HCT116 (cell line): ENCODE measurements around the gene PARP14. TPM values are rescaled to one million over a fixed set of nuclear protein-coding genes. Genes with fewer than 3 reads are reported as not detected.

ENCODE experiments used
- ATAC-seq: fragments of 200-7000 bp; cut with Tn5 transposase; 2 replicates; pipeline ENCODE4 v1.9.1; 2020; ENCODE audit warnings: mild to moderate bottlenecking, moderate library complexity
- BruUV-seq: library from RNA; stranded (reverse); fragments of 400-500 nt; replicated peaks from 2 replicates; lab custom pipeline; 2021; lab: Mats Ljungman, UMichigan
- CTCF ChIA-PET: fragments of 300-600 bp; sonication (Branson Sonifier 250); formaldehyde crosslinking; loops from one replicate; lab custom pipeline; 2021; ENCODE audit warnings: antibody characterized with exemption; lab: Charles Lee
- POLR2A ChIA-PET: fragments of 300-600, 350-600 bp; sonication (Branson Sonifier 250); formaldehyde crosslinking; loops from one replicate; lab custom pipeline; 2021; ENCODE audit warnings: antibody characterized with exemption; lab: Charles Lee
- RAD21 ChIA-PET, 2 experiments: fragments of 300-600 bp; sonication (Branson Sonifier 250); formaldehyde crosslinking; loops; one replicate each; lab custom pipeline; 2023; ENCODE audit warnings: low total read pairs in 2 of 2; ENCODE audit not compliant: uncharacterized antibody in 2 of 2, unreplicated experiment in 2 of 2, low non-redundant PET in 1 of 2; lab: Charles Lee
- DNase-seq: peaks from one replicate; pipeline ENCODE4 v3.0.0-alpha.2; 2010; ENCODE audit warnings: low read depth, low spot score
- H2AFZ ChIP-seq: fragments of 200-600 bp; shearing (Covaris generic), sonication (generic); 2 replicates; pipeline ENCODE4 v1.6.1; 2017; ENCODE audit warnings: low read depth, mixed run types, mixed read lengths, antibody characterized with exemption, low read length; ENCODE audit not compliant: poor library complexity, severe bottlenecking
- H3K27ac ChIP-seq: 2 replicates; pipeline ENCODE4 v1.5.1; 2012; ENCODE audit warnings: low read depth, low read length
- H3K27me3 ChIP-seq: fragments of 200-600 bp; sonication (generic); 2 replicates; pipeline ENCODE4 v1.6.1; 2016; ENCODE audit warnings: mixed run types, low read length, mixed read lengths; ENCODE audit not compliant: insufficient read depth
- H3K36me3 ChIP-seq, 2 experiments: fragments of 200-500 bp in 1 of 2; fragments of 200-600 bp in 1 of 2; sonication (Bioruptor generic) in 1 of 2; sonication (generic) in 1 of 2; 2 replicates each; pipeline versions ENCODE4 v1.5.1 to v1.6.1; 2014 to 2016; ENCODE audit warnings: low read length in 2 of 2, inconsistent platforms in 1 of 2, mixed read lengths in 1 of 2, mixed run types in 1 of 2; ENCODE audit not compliant: insufficient read depth in 2 of 2, control insufficient read depth in 1 of 2
- H3K4me1 ChIP-seq, 2 experiments: fragments of 200-600 bp in 1 of 2; sonication (generic) in 1 of 2; 2 replicates each; pipeline versions ENCODE4 v1.5.1 to v1.6.1; 2012 to 2017; ENCODE audit warnings: low read length in 2 of 2, inconsistent platforms in 1 of 2, mild to moderate bottlenecking in 1 of 2, mixed read lengths in 1 of 2, mixed run types in 1 of 2, moderate library complexity in 1 of 2; ENCODE audit not compliant: insufficient read depth in 2 of 2, control insufficient read depth in 1 of 2
- H3K4me2 ChIP-seq: fragments of 200-600 bp; sonication (generic); 2 replicates; pipeline ENCODE4 v1.6.1; 2017; ENCODE audit warnings: mixed run types, low read length, mixed read lengths
- H3K4me3 ChIP-seq, 2 experiments: fragments of 200-600 bp in 1 of 2; sonication (generic) in 1 of 2; replicated peaks in 1 of 2; 2 replicates each; pipeline ENCODE4 v1.5.1; 2011 to 2016; ENCODE audit warnings: low read length in 2 of 2, control low read depth in 1 of 2, low read depth in 1 of 2, mild to moderate bottlenecking in 1 of 2, mixed read lengths in 1 of 2, mixed run types in 1 of 2
- H3K79me2 ChIP-seq: fragments of 200-600 bp; sonication (generic); 2 replicates; pipeline ENCODE4 v1.6.1; 2017; ENCODE audit warnings: mild to moderate bottlenecking, mixed run types, low read length, moderate library complexity, mixed read lengths; ENCODE audit not compliant: insufficient read depth
- H3K9ac ChIP-seq: fragments of 200-600 bp; sonication (generic); 2 replicates; pipeline ENCODE4 v1.6.1; 2016; ENCODE audit warnings: low read length, mixed read lengths
- H3K9me2 ChIP-seq: fragments of 200-600 bp; sonication (generic), shearing (Covaris generic); 2 replicates; pipeline ENCODE4 v1.6.1; 2017; ENCODE audit warnings: mixed run types, mild to moderate bottlenecking, moderate library complexity; ENCODE audit not compliant: insufficient read depth
- H3K9me3 ChIP-seq, 2 experiments: fragments of 200-500 bp in 1 of 2; fragments of 200-600 bp in 1 of 2; sonication (Bioruptor generic) in 1 of 2; sonication (generic) in 1 of 2; 2 replicates each; pipeline ENCODE4 v1.6.1; 2014 to 2017; ENCODE audit warnings: low read length in 2 of 2, mixed read lengths in 2 of 2, inconsistent platforms in 1 of 2, low read depth in 1 of 2, mild to moderate bottlenecking in 1 of 2, mixed run types in 1 of 2, moderate library complexity in 1 of 2; ENCODE audit not compliant: control insufficient read depth in 1 of 2, insufficient read depth in 1 of 2
- H4K20me1 ChIP-seq: fragments of 200-600 bp; sonication (generic), shearing (Covaris generic); 2 replicates; pipeline ENCODE4 v1.6.1; 2017; ENCODE audit warnings: mixed run types, mild to moderate bottlenecking, moderate library complexity; ENCODE audit not compliant: insufficient read depth
- ATF3 ChIP-seq: IDR thresholded peaks from 2 replicates; pipeline ENCODE4 v1.6.1; 2012
- CEBPB ChIP-seq: IDR thresholded peaks from 2 replicates; pipeline ENCODE4 v1.6.1; 2012; ENCODE audit warnings: low read depth
- FOSL1 ChIP-seq: IDR thresholded peaks from 2 replicates; pipeline ENCODE4 v1.6.1; 2012; ENCODE audit warnings: low read depth
- JUND ChIP-seq: IDR thresholded peaks from 2 replicates; pipeline ENCODE4 v1.6.1; 2012
- MAX ChIP-seq: IDR thresholded peaks from 2 replicates; pipeline ENCODE4 v1.6.1; 2012
- POLR2AphosphoS5 ChIP-seq: IDR thresholded peaks from 2 replicates; pipeline ENCODE4 v1.6.1; 2011; ENCODE audit warnings: mild to moderate bottlenecking, low read depth, low read length, moderate library complexity
- SIN3A ChIP-seq: IDR thresholded peaks from 2 replicates; pipeline ENCODE4 v1.6.1; 2012; ENCODE audit warnings: low read depth
- SP1 ChIP-seq: IDR thresholded peaks from 2 replicates; pipeline ENCODE4 v1.6.1; 2012; ENCODE audit warnings: low read depth
- YY1 ChIP-seq: IDR thresholded peaks from 2 replicates; pipeline ENCODE4 v1.6.1; 2011; ENCODE audit warnings: low read length, low read depth, moderate library complexity, mild to moderate bottlenecking; ENCODE audit not compliant: insufficient replicate concordance; ENCODE audit errors: extremely low read depth
- intact Hi-C: fragments of 100-400 bp; cut with micrococcal nuclease; formaldehyde crosslinking; loops from 2 replicates; pipeline ENCODE4 v1.10.0; 2022
- total RNA-seq: library from RNA; stranded (reverse); gene quantifications from one replicate; pipeline ENCODE4 v1.2.1, GENCODE V29; 2021; ENCODE audit not compliant: unreplicated experiment

The PARP14 gene
- total RNA-seq, 1 experiment from 2014 or later = 12.2 TPM

GRCh38 chr3:122766430-122766829, 85.8 kb downstream of the PARP14 start:
- ChIA-PET CTCF (interaction anchor here (2.1 kb wide), 1 partner anchor 11 kb away, joined by 8 read pairs; no protein-coding TSS in a partner anchor), RAD21 (no interaction called here), POLR2A (no interaction called here)
- H3K36me3 ChIP-seq = no peaks in the 10 kb centered on the region
- TF ChIP-seq CEBPB (no peak), MAX (no peak), FOSL1 (no peak), JUND (no peak)
- no peaks in the 10 kb centered on the region for H4K20me1 ChIP-seq
- H3K27me3 ChIP-seq = no peaks in the 10 kb centered on the region
- peaks cover 0 to 4% of the 10 kb centered on the region in 2 experiments; a peak in 2 of 4 replicates for H3K4me1 ChIP-seq
- intact Hi-C loops = no loop called here
- no peaks in the 10 kb centered on the region for H3K9me3 ChIP-seq
- no peak overlapping the region for H3K9ac ChIP-seq
- no peak for ATAC-seq
- no peaks in the 10 kb centered on the region for H3K79me2 ChIP-seq
- H3K27ac ChIP-seq = no peak overlapping the region
- no TSS peak for BruUV-seq
- no peak for DNase-seq
- no peak overlapping the region for H2AFZ ChIP-seq
- H3K4me2 ChIP-seq = no peak overlapping the region
- H3K9me2 ChIP-seq = no peaks in the 10 kb centered on the region
- no peak overlapping the region for H3K4me3 ChIP-seq

GRCh38 chr3:122767540-122768372, 87.1 kb downstream of the PARP14 start:
- ChIA-PET POLR2A (no interaction called here), CTCF (no interaction called here), RAD21 (no interaction called here)
- no TSS peak for BruUV-seq
- Histone ChIP-seq H3K36me3 (no peaks in the 10 kb centered on the region), H3K27ac (no peak overlapping the region), H3K4me3 (no peak overlapping the region), H3K9me3 (no peaks in the 10 kb centered on the region), H3K4me2 (no peak overlapping the region), H3K4me1 (no peaks in the 10 kb centered on the region), H4K20me1 (no peaks in the 10 kb centered on the region), H3K79me2 (no peaks in the 10 kb centered on the region), H3K27me3 (no peaks in the 10 kb centered on the region), H2AFZ (no peak overlapping the region), H3K9me2 (no peaks in the 10 kb centered on the region), H3K9ac (no peak overlapping the region)
- DNase-seq (no peak), ATAC-seq (no peak)
- intact Hi-C loops = no loop called here
- no peak for TF ChIP-seq POLR2AphosphoS5
- no peak for TF ChIP-seq MAX
- TF ChIP-seq SP1 = no peak
- TF ChIP-seq YY1 = no peak
- TF ChIP-seq CEBPB = no peak
- TF ChIP-seq SIN3A = no peak
- TF ChIP-seq JUND = no peak
- TF ChIP-seq ATF3 = no peak
